HG02623 (cell line): ENCODE data around the gene IRX5.
A peak's percentile ranks its signal among the peaks of the same experiment; 100 is the strongest.

Experiments
- ATAC-seq: cut with Tn5 transposase; IDR thresholded peaks from one replicate; pipeline ENCODE4 v1.9.1; 2021; ENCODE audit warnings: moderate library complexity; ENCODE audit not compliant: unreplicated experiment

The IRX5 gene

GRCh38 chr16:54929090-54930004, 1.3 kb upstream of the IRX5 start:
- ATAC-seq: peak; percentile 92

DNA sequence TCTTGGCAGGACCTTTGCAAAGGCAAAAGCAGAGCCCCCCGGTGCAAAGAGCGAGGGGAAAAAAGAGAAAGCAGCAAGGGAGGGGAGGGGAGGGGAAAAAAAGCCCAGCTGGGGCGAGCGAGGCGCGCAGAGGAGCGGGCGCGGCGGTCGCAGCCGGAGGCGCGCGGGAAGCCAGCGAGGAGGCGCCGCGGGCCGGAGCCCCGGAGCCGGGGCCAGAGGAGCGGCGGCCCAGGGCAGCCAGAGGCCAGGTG, 129 bp downstream of the IRX5 start:
- no peak for ATAC-seq

- no peak for ATAC-seq
Measured at GRCh38 chr16:54931120-54932014, 702 bp downstream of the IRX5 start.

DNA sequence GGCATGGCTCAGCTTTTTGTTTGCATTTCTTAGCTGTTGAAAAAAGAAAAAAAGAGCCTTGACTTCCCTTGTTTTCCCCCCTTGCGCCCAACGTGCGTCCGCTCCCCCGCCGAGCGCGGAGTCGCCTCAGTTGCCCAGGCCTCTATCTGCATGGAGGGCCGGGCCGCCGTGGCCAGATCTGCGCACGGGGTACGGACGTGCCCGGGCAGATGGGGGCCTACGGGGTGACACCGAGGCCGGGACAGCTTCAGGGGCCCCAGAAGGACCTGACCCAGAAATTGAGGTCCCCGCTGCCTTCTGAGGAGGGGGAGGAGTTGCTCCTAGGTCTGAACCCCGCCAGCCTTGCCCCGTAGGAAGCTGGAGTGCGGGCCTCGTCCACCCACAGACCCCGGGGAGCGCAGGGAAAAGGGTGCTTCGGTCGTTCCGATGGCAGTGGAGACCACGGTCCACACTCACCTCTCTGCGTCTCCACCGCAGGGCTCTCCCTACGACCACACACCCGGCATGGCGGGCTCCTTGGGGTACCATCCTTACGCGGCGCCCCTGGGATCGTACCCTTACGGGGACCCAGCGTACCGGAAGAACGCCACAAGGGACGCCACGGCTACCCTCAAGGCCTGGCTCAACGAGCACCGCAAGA, 1.5 kb downstream of the IRX5 start:
- no peak for ATAC-seq

GRCh38 chr16:54932737-54933254, 2.1 kb downstream of the IRX5 start:
- ATAC-seq: no peak

- ATAC-seq: no peak
Measured at GRCh38 chr16:54933281-54934011, 2.8 kb downstream of the IRX5 start.

DNA sequence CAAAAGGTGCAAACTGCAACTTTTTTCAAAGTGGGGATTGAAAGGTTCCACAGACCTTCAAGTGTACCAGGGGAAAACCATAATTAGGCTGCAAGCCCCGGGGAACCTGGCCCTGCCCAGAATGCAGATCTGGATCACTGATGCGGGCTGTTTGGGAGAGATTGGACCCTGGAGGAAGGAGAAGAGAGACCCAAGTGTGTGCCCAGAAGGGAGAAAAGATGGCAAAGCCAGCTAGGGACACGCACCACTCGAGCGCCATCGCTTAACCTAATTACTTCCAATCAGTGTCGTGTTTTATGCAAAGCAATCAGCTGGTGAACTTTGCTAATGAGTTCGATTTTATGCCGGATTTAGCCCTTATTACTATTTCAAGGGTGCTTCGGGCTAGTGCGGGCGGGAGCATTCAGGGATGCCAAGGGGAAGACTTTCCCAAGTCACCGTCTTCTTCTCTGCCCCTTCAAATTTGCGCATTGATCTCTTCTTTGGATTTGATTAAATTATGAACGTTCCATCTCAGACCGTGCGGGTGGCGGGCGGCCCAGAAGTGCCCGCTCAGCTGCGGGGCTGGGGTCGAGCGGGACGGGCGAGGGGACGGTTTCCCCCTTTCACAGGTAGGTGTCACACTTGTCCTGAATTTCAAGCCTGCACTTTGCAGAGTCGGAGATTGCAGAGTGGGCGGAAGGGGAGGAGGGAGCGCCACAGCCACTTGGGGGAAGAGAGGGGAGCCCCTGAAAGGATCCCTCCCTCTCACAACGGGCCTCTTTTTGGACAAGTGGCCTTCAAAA, 4.0 kb downstream of the IRX5 start:
- no peak for ATAC-seq

DNA sequence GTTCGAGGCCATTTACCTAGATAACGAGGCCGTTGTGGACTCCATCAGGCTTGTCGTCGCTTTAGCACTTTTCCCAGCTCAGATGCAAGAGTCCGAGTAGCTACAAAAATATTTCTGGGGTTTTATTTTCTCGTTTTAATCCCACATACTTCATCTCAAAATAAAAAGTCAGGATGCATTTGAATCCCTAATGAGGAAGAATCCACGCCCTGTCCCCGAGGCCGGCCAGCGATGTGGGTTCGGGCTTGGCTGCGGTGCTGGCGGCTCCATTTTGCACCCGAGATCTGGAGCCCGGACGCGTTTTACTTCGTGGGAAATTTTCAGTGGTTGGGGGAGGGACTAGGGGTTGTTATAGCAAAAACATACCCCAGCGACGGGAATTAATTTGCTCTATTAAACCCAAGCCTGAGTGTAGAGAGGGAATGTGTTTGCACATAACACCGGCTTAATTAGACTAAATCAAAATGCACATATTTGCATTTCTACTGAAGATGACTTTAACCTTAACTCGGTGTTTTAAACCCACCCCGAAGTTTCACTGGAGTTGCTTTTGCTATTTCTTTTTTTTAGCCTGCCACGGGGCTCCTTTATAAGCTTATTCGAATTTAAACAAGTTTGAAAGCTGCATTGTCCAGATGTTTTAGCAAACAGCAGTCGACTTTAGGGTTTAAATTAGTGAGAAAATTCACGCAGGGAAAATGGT, 4.8 kb downstream of the IRX5 start:
- no peak for ATAC-seq

DNA sequence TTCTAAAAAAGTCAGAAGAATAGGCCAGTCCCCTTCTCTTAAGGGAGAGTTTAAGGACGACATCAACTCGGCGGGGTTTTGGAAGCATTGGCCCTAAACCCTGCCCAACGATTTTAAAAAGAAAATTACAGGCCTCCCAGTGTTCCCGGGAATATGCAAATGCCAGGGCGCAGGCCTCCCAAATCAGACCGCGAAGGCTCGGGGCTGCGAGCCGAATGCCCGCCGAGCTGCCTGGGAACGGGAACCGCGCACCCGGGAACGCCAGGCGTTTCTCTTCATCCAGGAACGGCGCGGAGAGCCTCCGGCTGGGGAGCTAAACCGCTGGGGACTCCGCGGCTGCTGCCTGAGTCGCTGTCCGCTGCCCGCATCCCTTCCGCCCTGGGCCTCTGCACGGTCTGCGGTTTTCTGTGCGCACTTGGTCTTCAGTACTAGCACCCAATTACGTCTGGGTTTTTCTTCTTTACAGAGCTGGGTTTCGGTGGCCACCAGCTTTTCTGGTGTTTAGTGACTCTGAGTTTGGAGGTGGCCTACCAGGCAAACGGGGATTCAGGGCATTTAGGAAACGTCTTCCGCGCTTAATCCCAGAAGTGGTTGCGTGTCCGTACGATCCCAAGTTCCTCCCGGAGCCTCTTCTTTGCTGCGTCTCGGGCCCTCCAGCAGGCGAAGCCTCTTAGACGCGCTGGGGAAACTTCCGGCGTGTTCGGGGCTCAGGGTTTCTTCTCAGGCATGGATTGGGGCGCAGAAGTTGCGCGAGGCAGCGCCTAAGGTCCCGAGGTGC, 5.7 kb downstream of the IRX5 start:
- ATAC-seq: no peak

GRCh38 chr16:54936979-54937670, 6.5 kb downstream of the IRX5 start:
- no peak for ATAC-seq

GRCh38 chr16:54937671-54938211, 7.1 kb downstream of the IRX5 start:
- no peak for ATAC-seq

DNA sequence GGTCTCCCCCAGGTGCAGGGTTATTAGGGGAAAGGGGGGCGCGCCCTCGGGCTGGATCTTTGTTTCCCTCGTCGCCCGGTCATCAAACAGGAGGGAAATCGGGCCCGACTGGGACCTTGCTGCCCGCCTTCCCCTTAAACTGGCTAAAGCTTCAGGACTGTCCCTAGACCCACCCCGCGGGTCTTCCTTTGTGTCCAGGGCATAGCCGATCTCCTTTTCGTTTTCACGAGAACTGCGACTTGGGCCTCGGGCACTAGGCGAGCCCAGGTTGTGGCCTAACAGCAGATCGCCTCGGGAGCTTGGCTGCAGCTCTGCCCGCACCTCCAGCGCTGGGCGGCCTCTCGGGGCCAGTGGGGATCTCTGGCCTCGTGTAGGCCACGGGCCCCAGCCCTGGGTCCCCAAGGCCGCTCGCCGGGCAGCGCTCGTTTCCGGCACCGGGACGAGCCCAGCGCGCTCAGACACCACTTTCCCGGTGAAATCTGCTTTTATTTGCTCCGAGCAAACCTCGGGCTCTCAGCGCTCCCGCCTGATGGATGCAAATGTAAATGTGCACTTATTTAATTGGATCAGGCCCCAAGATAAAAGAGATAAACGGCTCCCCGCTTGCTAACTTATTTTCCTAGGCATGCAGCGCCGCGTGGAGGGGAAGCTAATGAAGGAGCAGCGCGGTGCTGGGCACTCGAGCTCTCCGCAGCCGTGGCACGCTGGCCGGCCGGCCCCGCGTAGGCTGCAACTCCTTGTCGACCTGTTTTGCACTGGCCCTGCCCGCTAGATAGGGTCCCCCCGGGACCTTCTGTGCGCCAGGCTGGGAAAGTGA, 7.8 kb downstream of the IRX5 start:
- no peak for ATAC-seq

- ATAC-seq: no peak
Measured at GRCh38 chr16:54939029-54939346, 8.3 kb downstream of the IRX5 start.

DNA sequence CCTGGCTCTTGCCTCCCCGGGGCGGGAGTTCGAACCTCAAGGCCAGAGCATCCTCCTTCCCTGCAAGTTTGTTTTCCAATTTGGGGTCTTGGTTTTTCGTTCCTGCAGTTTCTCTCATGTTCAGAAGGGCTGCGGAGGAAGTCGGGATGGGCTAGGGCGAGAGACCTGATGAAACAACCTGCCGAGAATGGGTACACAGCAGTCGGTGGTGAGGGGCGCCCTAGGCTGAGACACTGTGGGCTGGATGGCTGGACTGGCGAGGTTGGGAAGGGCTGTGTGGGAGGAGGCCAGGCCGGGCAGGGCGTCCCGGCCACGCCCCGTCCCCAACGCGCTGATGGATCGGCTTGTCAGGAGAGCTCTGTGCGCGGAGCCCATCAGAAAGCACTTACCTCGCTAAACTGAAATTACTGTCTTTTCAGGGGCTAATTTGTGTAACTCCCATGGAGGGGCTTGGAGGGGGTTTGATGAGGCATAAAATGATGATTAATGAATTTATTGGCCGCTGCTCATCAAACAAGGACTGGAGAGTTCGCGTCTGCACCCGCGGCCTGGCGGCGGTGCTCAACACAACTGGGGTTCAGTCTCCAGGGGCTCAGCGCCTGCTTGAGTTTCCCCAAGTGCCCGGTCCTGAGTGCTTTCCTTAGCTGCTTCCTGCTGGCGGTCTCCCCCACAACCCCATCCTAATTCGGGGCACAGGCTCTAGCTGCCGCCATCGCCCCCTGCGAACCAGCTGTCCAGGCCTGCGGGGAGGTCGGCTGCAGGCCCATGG, 9.0 kb downstream of the IRX5 start:
- no peak for ATAC-seq

- ATAC-seq: no peak
Measured at GRCh38 chr16:54940279-54940604, 9.6 kb downstream of the IRX5 start.

DNA sequence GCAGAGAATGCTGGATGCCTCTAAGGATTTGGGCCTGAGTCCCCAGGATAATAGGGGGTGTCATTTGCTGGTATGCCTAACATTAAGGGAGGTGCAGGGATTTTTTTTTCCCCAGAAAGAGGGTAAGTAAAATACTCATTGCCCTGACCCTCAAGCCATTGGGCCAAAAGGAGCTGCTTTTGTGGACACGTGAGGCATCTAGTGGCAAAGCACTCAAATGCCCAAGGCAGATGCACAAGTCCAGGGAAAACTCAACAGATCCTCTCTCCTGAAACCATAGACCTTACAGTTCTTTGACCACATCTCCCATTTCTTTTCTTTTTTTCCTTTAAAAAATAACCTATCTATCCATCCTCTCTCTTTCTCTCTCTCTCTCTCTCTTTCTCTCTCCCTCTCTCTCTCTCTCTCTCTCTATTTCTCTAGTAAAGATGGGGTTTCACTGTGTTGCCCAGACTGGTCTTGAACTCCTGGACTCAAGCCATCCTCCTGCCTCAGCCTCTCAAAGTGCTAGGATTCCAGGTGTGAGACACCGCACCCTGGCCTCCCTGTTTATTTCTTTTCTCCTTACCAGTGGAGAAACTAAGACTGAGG, 11.8 kb downstream of the IRX5 start:
- ATAC-seq: no peak
